NCI-H526 (cell line): ENCODE measurements around the gene RPS6KA2.

Source experiments
- DNase-seq, 2 experiments: peaks; one replicate each; lab custom pipeline; 2025; lab: John Stamatoyannopoulos, UW

The RPS6KA2 gene

DNA sequence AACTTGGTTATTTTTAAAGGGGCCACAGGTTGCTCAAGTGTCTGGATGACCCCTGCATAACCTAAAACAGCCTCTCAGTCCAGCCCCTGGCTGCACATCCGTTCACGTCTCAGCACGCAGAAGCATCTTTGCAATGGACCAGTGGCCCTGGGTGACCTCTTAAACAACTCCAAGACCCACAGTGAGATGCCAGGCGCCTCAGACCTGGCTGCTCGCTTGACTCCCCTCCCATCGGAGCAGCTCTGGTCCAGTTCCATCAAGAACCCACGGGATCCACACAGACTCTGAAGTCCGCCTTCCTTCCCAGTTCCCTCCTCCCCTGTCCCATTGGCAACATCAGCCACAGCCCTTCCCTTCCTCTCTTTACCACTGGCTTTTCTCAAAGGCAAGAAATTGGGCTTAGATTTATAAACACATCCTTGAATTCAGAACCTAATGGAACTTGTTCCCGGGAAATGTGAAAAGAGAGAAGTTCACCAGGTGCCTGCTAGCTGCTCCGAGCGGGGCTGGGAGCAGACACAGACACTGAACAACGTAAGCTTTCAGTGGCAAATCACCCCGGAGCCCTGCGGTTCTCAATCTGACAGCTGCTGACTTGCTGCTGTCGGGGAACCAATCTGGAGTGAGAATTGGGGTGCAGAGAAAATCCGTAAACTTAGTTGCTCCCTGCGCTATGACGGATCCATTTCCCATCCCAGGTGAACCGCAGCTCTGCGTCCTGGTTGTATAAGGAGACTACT lies 204.7 kb downstream of the RPS6KA2 start:
- no peak for DNase-seq

DNA sequence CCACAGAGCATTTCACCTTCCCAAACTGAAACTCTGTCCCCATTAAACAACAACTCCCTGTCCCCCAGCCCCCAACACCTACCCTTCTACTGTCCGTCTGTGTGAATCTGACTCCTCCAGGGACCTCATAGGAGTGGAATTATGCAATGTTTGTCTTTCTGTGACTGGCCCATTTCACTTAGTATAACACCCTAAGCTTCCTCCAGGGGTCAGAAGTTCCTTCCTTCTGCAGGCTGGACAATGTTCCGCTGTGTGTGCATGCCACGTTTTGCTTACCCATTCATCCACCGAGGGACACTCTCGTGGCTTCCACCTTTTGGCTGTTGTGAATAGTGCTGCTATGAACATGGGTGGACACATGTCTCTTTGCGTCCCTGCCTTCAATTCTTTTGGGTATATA lies 206.7 kb downstream of the RPS6KA2 start:
- no peak for DNase-seq

DNA sequence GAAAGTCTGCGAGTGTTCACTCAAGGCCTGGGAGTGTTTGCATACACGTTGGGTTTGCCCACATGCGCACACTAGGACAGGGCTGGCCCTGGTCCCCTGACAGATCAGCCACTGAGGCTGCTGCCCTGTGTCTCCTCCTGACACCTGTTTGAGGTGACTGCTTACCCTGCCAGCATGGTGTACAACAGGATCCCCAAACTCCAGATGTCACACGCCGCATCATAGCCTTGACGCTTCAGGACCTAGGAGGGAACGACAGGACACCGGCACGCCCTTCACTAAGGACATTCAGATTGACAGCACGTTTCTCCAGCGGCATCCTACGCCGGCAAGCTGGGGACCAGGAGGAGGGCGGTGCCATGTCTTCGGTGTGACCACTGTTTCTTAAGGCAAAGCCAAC lies 207.3 kb downstream of the RPS6KA2 start:
- no peak for DNase-seq

DNA sequence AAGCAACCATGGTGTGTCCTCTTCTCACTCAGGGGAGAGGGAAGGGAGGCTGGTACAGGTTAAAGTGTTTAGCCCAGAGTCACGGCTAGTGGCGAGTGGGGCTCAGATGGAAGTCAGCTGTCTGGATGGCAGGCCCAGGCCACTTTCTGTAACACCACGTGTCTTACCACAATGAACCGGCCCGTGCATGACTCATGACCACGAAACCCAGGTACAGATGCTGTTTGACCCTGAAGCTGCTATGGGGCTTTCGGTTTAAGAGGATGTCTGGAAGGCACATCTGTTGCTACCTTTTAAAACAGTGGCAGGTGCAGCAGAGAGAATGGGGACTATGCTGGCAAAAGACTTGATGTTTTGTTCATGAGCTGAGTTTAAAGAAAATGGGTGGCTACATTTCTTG lies 207.8 kb downstream of the RPS6KA2 start:
- no peak for DNase-seq

GRCh38 chr6:166418691-166419143 lies 208.3 kb downstream of the RPS6KA2 start:
- no peak for DNase-seq

- no peak for DNase-seq
Measured at GRCh38 chr6:166417285-166417691, 209.8 kb downstream of the RPS6KA2 start.

GRCh38 chr6:166415833-166416347 lies 211.2 kb downstream of the RPS6KA2 start:
- DNase-seq: no peak

DNA sequence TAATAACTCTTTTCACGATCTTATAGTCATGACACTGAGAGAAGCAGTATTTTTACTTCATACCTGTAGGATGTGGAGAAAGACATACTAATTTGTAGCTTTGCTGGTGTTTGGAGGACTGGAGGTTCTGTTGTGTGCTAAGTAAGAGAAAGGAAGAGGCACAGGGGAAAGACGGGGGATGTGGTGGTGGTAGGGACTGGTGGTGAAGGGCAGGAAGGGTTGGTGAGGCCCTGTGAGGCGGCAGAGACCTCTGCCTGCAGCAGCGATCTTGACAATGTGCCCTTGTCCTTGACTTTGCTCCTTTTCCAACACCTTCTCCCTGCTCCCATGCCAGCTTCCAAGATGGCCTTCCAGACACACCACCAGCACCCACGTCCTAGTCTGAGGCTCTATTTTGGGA lies 211.7 kb downstream of the RPS6KA2 start:
- no peak for DNase-seq

DNA sequence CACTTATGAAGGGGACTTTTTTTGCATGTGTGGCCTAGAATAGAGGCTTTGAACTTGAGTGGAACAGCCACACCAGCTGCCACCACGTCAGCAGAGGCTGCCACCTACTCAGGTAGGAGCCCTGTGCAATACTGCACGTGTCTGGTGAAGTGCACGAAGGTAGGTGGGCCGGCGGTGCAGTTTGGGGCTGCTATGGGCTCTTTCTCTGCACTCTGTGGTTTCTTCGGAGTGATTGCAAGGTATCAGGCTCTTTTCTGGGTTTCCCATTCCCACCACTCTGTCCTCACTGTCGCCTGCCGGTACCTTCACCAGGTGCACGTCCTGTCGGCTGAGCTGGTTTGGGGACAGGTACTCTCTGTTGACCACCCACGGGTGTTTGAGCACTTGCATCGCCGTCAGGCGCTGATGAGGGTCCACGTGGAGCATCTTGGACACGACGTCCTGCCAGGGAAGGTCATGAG lies 213.5 kb downstream of the RPS6KA2 start:
- no peak for DNase-seq

- no peak for DNase-seq
Measured at GRCh38 chr6:166412911-166413384, 214.1 kb downstream of the RPS6KA2 start.

- DNase-seq: no peak
Measured at GRCh38 chr6:166412156-166412910, 214.7 kb downstream of the RPS6KA2 start.

GRCh38 chr6:166411721-166412151 lies 215.3 kb downstream of the RPS6KA2 start:
- DNase-seq: no peak

DNA sequence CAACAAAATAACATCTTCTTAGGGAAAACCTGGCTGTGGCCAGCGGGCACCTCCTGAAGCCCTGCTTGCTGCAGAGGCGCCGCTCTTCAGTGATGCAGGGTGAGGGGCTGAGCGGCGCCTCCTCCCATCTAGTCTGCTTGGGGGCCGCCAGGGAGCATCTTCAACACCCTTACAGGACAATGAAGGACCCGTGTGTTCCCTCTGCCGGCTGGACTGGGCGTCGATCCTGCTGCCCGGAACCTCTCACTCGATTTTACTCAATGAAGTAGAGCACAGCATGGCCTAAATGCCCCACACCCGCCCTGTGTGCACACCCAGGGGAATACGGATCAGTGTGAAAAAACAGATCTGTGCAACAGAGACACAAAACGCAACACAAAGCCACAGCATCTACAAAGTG lies 215.8 kb downstream of the RPS6KA2 start:
- no peak for DNase-seq

DNA sequence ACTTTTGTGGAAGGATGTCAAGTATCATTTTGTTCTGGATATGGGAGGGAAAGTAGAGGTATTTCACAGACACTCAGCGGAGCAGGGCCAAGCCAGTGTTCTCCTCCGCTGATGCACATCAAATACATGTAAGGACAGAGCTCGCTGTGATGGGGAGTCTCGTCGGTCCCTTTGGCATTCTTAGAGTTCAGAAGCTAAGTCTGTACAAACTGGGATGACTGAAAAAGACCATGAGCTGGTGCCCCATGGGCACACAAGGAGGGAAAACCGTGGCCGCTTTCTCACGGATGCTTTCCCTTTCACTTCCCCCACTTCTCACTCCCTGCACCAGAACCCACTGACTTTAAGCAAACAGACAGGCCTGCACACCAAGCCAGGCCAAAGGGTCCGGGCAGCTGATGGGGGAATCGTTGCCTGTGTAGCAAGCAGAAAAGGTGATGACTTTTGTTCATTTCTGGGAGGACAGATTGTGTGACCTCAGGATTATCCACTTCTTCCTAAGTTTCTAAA lies 216.6 kb downstream of the RPS6KA2 start:
- no peak for DNase-seq

DNA sequence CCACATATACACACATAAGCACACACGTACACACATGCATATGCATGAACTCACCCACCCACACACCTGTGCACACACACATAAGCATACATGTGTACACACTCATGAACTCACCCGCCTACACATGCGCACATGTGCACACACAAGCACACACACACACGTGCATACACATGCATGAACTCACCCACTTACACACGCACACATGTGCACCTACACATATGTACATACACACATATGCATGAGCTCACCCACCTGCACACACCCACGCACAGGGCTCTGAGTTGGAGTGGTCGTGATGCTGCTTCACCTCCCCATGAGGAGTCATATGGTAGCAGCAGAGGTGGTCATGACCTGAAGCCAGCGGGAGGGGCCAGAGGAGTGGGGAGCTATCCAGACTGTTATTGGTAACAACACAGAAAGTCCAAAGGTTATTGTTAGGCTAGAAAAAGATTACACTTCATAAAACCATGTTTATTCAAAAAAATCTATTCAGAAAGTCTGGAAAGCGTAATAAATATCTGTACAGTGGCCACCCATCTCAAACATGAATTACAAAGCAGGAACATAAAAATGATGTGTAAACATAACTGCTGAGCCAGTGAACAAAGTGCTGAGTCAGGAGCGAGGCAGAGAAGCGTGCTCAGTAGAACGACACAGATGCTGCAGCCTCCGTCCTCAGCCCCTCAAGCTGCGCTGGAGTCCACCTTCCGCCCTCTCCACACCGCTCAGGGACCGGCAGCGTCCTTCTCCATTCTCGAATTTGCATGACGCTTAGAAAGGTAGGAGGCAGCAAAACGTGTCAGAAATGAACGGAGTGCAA lies 217.9 kb downstream of the RPS6KA2 start:
- peak; percentile 25 to 70 for DNase-seq

DNA sequence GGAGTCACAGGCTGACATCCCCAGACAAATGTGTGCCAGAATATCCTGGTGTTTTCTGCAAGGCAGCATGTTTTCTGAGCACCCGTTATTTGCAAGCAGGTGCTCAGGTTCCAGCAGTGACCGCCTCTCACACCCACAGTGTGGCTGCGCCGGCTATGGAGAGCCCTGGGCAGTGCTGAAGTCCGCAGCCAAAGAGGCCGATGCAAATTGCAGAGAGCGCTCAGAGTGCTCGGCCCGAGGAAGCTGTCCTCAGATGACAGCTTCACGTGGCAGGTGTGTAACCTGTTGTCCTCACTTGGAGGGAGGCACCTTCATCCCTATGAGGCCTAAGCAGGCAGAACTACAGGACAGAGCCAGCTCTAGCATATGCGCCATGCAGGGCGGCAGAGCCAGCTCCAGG lies 220.9 kb downstream of the RPS6KA2 start:
- peak in 1 of 2 experiments; percentile 52 for DNase-seq

GRCh38 chr6:166405386-166405785 lies 221.7 kb downstream of the RPS6KA2 start:
- no peak for DNase-seq

- DNase-seq: peak in 1 of 2 experiments; percentile 7
Measured at GRCh38 chr6:166402582-166403277, 224.3 kb downstream of the RPS6KA2 start.

DNA sequence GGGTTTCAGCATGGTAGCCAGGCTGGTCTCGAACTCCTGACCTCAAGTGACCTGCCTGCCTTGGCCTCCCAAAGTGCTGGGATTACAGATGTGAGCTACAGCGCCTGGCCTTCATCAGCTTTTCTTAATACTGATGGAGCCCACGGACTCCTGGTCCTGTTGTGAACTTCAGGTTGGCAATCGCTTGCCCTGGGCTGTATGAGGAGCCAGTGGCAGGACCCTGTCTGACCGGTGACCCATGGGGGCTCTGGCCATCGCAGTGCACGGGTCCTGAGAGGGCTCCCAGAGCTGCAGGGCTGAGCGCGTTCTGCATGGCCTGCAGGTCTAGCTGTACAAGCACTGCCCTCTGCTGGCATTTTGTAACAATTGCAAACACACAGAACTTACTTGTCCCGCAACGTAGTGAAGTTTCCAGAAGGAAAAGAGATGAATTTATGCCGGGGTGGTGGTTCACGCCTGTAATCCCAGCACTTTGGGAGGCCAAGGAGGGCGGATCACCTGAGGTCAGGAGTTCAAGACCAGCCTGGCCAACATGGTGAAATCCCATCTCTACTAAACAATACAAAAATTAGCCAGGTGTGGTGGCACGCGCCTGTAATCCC lies 226.3 kb downstream of the RPS6KA2 start:
- peak; percentile 43 to 82 for DNase-seq

GRCh38 chr6:166400181-166400580 lies 226.9 kb downstream of the RPS6KA2 start:
- DNase-seq: no peak

- DNase-seq: no peak
Measured at GRCh38 chr6:166398348-166398747, 228.7 kb downstream of the RPS6KA2 start.
